Measurements from ENCODE around the gene PUS1. TPM values are rescaled to one million over a fixed set of nuclear protein-coding genes. Genes with fewer than 3 reads are reported as not detected.

Gene PUS1
- total RNA-seq, 4 donors from 2014 or later = 11.2 to 62.2 (median 17.0) TPM

DNA sequence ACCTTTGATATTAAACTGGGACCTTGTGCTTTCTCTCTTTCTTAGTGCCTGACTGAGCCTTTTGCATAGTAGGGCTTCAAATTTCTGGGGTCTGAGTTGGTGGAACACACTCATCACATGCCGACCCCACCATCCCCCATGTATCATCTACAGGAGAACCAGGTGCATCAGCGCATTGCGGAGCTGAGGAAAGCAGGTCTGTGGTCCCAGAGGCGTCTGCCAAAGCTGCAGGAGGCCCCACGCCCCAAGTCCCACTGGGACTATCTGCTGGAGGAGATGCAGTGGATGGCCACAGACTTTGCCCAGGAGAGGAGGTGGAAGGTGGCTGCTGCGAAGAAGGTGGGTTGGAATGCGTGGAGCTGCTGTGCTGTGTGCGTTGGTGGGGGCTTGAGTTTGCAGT lies 58.5 kb downstream of the PUS1 start:
- DNase-seq (ENCODE audit: low spot score) (no peak), ATAC-seq (ENCODE audit: low FRiP score) (no peak)
- TF ChIP-seq, protein P1, sequence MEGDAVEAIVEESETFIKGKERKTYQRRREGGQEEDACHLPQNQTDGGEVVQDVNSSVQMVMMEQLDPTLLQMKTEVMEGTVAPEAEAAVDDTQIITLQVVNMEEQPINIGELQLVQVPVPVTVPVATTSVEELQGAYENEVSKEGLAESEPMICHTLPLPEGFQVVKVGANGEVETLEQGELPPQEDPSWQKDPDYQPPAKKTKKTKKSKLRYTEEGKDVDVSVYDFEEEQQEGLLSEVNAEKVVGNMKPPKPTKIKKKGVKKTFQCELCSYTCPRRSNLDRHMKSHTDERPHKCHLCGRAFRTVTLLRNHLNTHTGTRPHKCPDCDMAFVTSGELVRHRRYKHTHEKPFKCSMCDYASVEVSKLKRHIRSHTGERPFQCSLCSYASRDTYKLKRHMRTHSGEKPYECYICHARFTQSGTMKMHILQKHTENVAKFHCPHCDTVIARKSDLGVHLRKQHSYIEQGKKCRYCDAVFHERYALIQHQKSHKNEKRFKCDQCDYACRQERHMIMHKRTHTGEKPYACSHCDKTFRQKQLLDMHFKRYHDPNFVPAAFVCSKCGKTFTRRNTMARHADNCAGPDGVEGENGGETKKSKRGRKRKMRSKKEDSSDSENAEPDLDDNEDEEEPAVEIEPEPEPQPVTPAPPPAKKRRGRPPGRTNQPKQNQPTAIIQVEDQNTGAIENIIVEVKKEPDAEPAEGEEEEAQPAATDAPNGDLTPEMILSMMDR (IDR thresholded peaks at IDR 0.05) = no peak

DNA sequence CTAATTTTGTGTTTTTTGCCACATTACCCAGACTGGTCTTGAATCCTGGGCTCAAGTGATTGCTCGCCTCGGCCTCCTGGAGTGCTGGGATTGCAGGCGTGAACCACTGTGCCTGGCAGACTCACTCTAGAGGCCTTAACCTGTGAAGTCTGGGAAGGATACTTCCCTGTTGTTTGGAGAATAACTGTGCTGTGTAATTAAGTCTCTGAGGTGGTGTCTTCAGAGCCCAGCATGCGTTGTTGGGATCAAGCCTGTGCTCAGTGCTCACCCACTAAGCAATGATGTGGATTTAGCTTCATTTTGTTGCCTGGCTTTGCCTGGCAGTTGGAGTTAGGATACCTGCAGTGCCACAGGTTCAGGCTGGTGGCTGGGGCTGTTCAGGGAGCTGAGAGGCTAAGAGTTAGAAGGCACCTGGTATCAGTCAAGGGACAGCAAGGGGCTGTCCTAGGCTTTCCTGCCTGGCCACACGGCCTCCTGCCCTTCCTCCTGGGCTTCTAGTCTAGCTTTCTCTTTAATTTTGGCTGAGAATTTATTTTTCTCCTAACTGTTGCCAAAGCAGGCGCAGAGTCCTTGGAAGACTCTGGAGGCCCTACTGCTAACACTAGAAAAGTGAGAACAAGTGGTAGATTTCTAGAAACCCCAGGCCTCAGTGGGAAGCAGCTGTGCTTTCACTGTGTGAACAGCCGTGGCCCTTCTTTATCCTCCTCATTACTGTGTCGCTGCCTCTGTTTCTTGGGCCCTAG lies 59.1 kb downstream of the PUS1 start:
- DNase-seq (ENCODE audit: low spot score) (no peak), ATAC-seq (ENCODE audit: low FRiP score) (no peak)
- TF ChIP-seq, protein P1 (IDR thresholded peaks at IDR 0.05) = no peak

DNA sequence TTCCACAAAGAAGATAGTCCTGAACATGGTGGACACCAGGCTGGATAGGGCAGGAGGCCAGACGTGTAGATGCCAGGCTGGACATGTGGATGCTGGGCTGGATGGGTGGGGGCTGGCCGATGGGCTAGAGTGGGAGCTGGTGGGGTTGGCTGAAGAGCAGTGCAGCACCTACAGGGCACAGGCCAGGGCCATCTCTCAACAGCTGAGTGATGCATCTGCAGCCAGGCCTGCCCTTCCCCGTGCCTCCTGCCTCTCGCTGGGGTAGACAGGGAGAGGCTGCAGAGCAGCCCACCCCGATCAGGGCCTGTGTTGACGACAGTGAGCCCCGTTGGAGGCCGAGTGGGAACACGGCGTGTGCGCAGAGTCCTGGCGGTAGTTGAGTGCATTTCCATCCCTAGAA lies 59.9 kb downstream of the PUS1 start:
- ATAC-seq (ENCODE audit: low FRiP score) = no peak
- TF ChIP-seq, protein P1 (IDR thresholded peaks at IDR 0.05) = no peak

DNA sequence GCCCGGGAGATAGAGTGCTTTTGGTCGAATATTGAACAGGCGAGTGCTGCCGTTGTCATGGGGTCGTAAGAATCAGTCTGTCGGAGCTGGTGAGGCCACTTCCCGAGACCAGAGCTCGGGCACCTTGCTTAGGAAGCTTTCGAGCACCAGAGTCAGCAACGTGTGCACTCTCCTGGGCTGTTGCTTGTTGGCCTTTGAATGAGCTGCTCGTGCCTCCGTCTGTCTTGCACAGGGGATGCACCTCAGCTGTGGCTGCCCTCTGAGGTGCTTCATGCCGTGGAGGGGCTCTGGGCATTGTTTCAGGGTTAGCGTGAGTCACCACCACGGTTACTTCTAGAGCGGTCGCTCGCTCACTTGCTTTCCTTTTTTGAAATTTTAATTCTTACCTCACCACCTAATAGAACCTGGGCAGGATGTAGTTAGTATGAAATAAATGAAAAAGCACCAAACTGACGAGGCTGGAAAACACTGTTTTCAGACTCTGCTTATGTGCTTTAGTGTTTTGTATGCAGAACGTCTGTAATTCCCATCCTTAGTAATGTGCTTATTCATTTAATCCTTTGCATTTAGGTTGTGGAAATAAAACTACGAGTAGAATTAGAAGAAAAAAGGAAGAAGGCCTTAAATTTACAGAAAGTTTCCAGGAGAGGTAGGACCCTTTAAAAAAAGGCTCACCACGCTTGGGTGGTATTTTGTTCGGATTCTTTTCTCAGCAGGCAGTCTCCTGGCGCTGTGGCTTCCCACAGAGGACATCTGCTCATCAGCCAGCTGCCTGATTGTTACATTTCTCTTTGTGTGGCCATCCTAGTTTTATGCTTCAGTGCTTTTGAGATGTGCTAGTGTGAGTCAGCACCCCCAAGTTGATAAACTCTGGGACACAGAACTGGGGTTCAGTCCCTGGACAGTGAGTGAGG lies 61.2 kb downstream of the PUS1 start:
- ATAC-seq (ENCODE audit: low FRiP score) = no peak

More for the DNA sequence above, 59.9 kb downstream of the PUS1 start:
- no peak for DNase-seq (ENCODE audit: low spot score)

DNA sequence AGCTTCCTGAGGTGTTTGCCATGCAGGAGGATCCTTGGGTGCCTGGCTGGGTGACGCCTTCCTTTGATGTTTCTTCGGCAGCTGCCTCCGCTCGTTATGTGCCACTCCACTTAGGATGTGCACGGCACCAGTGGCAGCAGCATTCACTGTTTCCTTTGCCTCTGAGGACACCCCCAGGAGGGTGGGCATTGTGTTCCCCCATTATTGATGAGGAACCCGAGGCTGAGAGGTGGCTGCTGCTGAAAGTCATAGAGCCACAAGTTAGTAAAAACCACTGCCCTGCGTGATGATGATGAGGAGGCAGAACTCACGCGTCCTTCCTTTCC lies 61.9 kb downstream of the PUS1 start:
- DNase-seq (ENCODE audit: low spot score) = no peak
- no peak for ATAC-seq (ENCODE audit: low FRiP score)
- TF ChIP-seq, protein P1 (IDR thresholded peaks at IDR 0.05) = no peak

More for the DNA sequence above, 61.2 kb downstream of the PUS1 start:
- DNase-seq (ENCODE audit: low spot score) = no peak
- TF ChIP-seq, protein P1 (IDR thresholded peaks at IDR 0.05) = no peak

DNA sequence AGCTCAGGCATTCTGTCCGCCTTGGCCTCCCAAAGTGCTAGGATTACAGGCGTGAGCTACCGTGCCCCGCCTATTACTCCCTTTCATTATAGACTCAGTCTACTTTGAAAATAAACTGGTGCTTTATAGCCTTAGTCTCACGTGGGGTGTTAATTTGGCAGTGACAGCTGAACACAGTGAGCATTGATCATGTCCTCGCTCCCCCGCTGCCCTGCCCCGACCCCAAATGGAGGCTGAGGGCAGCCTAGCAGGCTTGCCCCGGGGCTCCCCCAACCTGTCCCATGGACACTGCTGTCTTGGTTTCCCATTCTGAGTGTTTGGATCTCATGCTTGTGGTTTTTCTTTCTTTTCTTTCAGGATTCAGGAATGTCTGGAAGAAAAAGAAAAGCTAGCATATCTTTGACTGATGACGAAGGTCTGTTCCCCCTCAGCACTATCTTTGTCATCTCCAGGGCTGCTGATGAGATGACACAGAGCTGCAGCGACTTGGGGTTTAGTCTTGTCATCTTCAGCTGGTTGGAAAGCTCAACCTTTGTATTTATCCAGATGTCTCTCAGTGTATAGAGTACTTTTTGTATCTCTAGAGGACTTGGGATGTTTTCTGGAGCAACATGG lies 62.8 kb downstream of the PUS1 start:
- no peak for DNase-seq (ENCODE audit: low spot score)
- no peak for ATAC-seq (ENCODE audit: low FRiP score)
- TF ChIP-seq, protein P1 (IDR thresholded peaks at IDR 0.05) = no peak

Measured in omental fat pad (tissue), 4 donors.